ENCODE measurements around the gene PLEKHB2. TPM values are rescaled to one million over a fixed set of nuclear protein-coding genes. Genes with fewer than 3 reads are reported as not detected.

The PLEKHB2 gene
- total and polyA plus RNA-seq, 2 experiments from 2014 or later: 39.8 to 99.2 TPM

GRCh38 chr2:131058214-131058843 is 46.8 kb upstream of the PLEKHB2 start:
- Mint-ChIP-seq H3K4me1 (peaks cover 7% of the 10 kb centered on the region), H3K27me3 (ENCODE audit: insufficient read depth, low read depth, poor library complexity) (peaks cover 3% of the 10 kb centered on the region), H3K9me3 (no peaks in the 10 kb centered on the region), H3K36me3 (ENCODE audit: low read depth) (peaks cover 69% of the 10 kb centered on the region), H3K4me3 (no peak overlapping the region), H3K27ac (no peak overlapping the region)
- H2AFZ ChIP-seq: no peak overlapping the region
- DNase-seq (ENCODE audit: low spot score) (no peak), ATAC-seq (no peak)
- no peaks in the 10 kb centered on the region for H3F3A ChIP-seq (replicated peaks; ENCODE audit: low read depth)
- no peaks in the 10 kb centered on the region for H3K9me2 ChIP-seq (ENCODE audit: insufficient read depth)
- H3K4me2 ChIP-seq: no peak overlapping the region
- H3K27ac ChIP-seq (ENCODE audit: low read depth): no peak overlapping the region
- H3K27me3 ChIP-seq (ENCODE audit: insufficient read depth): no peaks in the 10 kb centered on the region
- no peaks in the 10 kb centered on the region for H3K4me1 ChIP-seq (ENCODE audit: insufficient read depth)
- peaks cover 91% of the 10 kb centered on the region for H3K79me2 ChIP-seq (replicated peaks; ENCODE audit: insufficient read depth)
- no peak for TF ChIP-seq ETS1 (IDR thresholded peaks at IDR 0.05)
- no peak for TF ChIP-seq POLR2AphosphoS5 (IDR thresholded peaks at IDR 0.05; ENCODE audit: low read depth)
- TF ChIP-seq ZNF114 (CRISPR knock-in tag; IDR thresholded peaks at IDR 0.05): no peak
- TF ChIP-seq JUNB (IDR thresholded peaks at IDR 0.05; ENCODE audit: unreplicated experiment): no peak
- no peak for TF ChIP-seq EZH2 (IDR thresholded peaks at IDR 0.05; ENCODE audit: low read depth, unreplicated experiment)
- TF ChIP-seq NANOG (IDR thresholded peaks at IDR 0.05; ENCODE audit: borderline replicate concordance): no peak
- no peak for TF ChIP-seq ZNF462 (CRISPR knock-in tag; IDR thresholded peaks at IDR 0.05)
- no peak for TF ChIP-seq CTCF (conservative IDR thresholded peaks at IDR 0.05; ENCODE audit: low read depth in 2 of 2)
- TF ChIP-seq EZH2phosphoT487 (IDR thresholded peaks at IDR 0.05; ENCODE audit: unreplicated experiment): no peak
- TF ChIP-seq ZNF331 (CRISPR knock-in tag; IDR thresholded peaks at IDR 0.05; ENCODE audit: low read depth): no peak
- TF ChIP-seq REST (IDR thresholded peaks at IDR 0.05; ENCODE audit: unreplicated experiment): no peak
- TF ChIP-seq STAT1 (IDR thresholded peaks at IDR 0.05; ENCODE audit: unreplicated experiment): no peak
- TF ChIP-seq CREB1 (CRISPR knock-in tag; IDR thresholded peaks at IDR 0.05; ENCODE audit: low read depth): no peak
- peaks cover 2% of the 10 kb centered on the region for H3K36me3 ChIP-seq (ENCODE audit: insufficient read depth)
- no peak overlapping the region for H3K4me3 ChIP-seq
- H4K20me1 ChIP-seq (replicated peaks; ENCODE audit: insufficient read depth): peaks cover 81% of the 10 kb centered on the region

Measured in GM23338 (cell line).